Uterus (tissue), 2 donors: Measurements from ENCODE around the gene SPATA31E1.
"Not testable (repeated sequence)": the region's sequence is repeated elsewhere in the genome, so short reads cannot be mapped to it uniquely, and the experiment has no call there.

Experiments
- POLR2A ChIP-seq, 2 donors: fragments of 450-650 bp; IDR thresholded peaks; one replicate each; pipeline ENCODE4 v1.6.1; 2016; ENCODE audit warnings: antibody characterized with exemption in 2 of 2, mild to moderate bottlenecking in 1 of 2, moderate library complexity in 1 of 2
- TF ChIP-seq, protein P1 (sequence below), 4 experiments: fragments of 200-600 bp in 2 of 4; fragments of 450-650 bp in 2 of 4; sonication (generic) in 2 of 4; IDR thresholded peaks; one replicate each; pipeline ENCODE4 v1.5.1; 2016 to 2019; ENCODE audit warnings: antibody characterized with exemption in 4 of 4, mild to moderate bottlenecking in 2 of 4, moderate library complexity in 1 of 4

DNA sequence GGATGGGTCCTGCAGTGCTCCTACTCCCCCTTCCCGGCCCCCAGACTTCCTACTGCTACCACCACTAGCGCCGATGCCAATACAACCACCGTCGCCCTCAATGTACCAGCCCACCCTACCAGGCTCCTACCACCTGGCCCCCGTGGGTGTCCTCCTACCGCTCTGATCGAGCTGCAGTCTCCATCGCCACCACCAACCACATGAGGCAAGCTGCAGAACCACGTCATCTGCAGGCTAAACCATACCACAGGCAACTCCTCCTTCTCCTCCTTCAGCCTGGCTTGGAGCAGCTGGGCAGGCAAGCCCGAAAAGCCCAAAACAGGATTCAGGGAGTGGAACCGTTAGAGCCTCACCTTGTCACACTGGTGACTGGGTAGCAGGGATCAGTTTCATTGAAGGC lies 54.7 kb downstream of the SPATA31E1 start:
- TF ChIP-seq, protein P1, sequence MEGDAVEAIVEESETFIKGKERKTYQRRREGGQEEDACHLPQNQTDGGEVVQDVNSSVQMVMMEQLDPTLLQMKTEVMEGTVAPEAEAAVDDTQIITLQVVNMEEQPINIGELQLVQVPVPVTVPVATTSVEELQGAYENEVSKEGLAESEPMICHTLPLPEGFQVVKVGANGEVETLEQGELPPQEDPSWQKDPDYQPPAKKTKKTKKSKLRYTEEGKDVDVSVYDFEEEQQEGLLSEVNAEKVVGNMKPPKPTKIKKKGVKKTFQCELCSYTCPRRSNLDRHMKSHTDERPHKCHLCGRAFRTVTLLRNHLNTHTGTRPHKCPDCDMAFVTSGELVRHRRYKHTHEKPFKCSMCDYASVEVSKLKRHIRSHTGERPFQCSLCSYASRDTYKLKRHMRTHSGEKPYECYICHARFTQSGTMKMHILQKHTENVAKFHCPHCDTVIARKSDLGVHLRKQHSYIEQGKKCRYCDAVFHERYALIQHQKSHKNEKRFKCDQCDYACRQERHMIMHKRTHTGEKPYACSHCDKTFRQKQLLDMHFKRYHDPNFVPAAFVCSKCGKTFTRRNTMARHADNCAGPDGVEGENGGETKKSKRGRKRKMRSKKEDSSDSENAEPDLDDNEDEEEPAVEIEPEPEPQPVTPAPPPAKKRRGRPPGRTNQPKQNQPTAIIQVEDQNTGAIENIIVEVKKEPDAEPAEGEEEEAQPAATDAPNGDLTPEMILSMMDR (IDR thresholded peaks at IDR 0.05), result not testable (repeated sequence)
- not testable (repeated sequence) for TF ChIP-seq POLR2A (IDR thresholded peaks at IDR 0.05)
